Measurements from ENCODE around the gene NUDT5.

DNA sequence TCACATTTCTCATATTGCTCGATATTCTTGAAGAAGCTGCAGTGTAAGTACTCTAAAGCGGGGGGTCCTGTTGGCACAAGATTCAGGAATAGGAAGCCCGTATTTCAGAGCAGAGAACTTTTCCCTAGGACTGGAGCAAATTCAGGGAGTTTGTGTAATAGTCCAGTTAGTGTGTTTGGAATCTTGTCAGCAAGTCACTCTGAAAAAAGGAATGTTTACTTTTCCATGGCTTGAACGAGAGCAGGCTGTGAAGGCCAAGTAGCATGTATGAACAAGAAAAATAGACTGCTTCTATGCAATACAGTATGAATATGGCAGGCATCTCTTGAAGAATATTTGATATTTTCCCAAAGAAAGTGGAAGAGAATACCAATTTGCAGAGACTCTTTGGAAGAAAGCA is 40.1 kb upstream of the NUDT5 start:
- TF ChIP-seq POLR2A (IDR thresholded peaks at IDR 0.05; ENCODE audit: low read depth, low read length): no peak
- no peak for TF ChIP-seq SPI1 (IDR thresholded peaks at IDR 0.05; ENCODE audit: low read depth, low read length)
- TF ChIP-seq POLR2AphosphoS5 (IDR thresholded peaks at IDR 0.05; ENCODE audit: low read depth, low read length): no peak
- TF ChIP-seq TAF1 (IDR thresholded peaks at IDR 0.05; ENCODE audit: low read depth, low read length): no peak
- no peak for TF ChIP-seq PAX5 (IDR thresholded peaks at IDR 0.05; ENCODE audit: insufficient read depth, low read length, severe bottlenecking)
- no peak for TF ChIP-seq POU2F2 (IDR thresholded peaks at IDR 0.05; ENCODE audit: low read depth, low read length)

All from GM12891 (cell line).